Measurements from ENCODE around the gene RYR2. TPM values are rescaled to one million over a fixed set of nuclear protein-coding genes. Genes with fewer than 3 reads are reported as not detected.

RYR2 gene
- total RNA-seq, 1 experiment from 2014 or later, result 0.03 TPM

DNA sequence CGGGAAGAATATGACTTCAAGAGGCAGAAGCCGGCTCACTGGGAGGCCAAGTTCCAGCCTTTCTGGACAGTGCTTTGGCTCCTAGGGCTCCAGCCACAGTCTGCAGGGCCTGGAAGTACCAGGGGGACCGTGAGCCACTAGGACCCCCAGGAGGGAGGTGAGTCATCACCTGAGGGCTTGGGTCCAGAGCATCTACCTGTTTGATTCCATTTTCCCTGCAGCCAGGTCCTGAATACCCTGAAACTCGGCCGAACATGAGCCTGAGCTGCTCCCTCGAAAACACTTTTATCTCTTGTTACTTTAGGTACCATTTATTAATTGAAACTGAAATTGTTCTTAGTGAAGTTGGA lies 164.1 kb downstream of the RYR2 start:
- BruUV-seq (replicated peaks), result no TSS peak
- Histone ChIP-seq H3K27ac (ENCODE audit: low read length) (no peak overlapping the region), H3K4me1 (ENCODE audit: control insufficient read depth, insufficient read depth, low read length) (no peaks in the 10 kb centered on the region), H3K36me3 (ENCODE audit: control insufficient read depth, insufficient read depth, low read length) (no peaks in the 10 kb centered on the region), H3K4me3 (ENCODE audit: low read depth in 2 of 2, low read length in 2 of 2) (no peak overlapping the region), H3K27me3 (ENCODE audit: control insufficient read depth, insufficient read depth, low read length) (no peaks in the 10 kb centered on the region), H3K9me3 (ENCODE audit: control insufficient read depth, insufficient read depth, low read depth, low read length) (no peaks in the 10 kb centered on the region)
- ATAC-seq (no peak), DNase-seq (ENCODE audit: low read depth, low spot score) (no peak)
- CTCF ChIA-PET, result no interaction called here
- POLR2A ChIA-PET, result no interaction called here
- intact Hi-C loops (cut with micrococcal nuclease; ENCODE audit: unreplicated experiment), result no loop called here
- in situ Hi-C loops (cut with HindIII; ENCODE audit: low pct_unique_long_range_greater_than_20kb, low sequenced_read_pairs), result no loop called here
- no peak for TF ChIP-seq REST (IDR thresholded peaks at IDR 0.05; ENCODE audit: insufficient read depth in 1 of 2, low read depth in 2 of 2, low read length in 1 of 2)
- TF ChIP-seq, protein P1, sequence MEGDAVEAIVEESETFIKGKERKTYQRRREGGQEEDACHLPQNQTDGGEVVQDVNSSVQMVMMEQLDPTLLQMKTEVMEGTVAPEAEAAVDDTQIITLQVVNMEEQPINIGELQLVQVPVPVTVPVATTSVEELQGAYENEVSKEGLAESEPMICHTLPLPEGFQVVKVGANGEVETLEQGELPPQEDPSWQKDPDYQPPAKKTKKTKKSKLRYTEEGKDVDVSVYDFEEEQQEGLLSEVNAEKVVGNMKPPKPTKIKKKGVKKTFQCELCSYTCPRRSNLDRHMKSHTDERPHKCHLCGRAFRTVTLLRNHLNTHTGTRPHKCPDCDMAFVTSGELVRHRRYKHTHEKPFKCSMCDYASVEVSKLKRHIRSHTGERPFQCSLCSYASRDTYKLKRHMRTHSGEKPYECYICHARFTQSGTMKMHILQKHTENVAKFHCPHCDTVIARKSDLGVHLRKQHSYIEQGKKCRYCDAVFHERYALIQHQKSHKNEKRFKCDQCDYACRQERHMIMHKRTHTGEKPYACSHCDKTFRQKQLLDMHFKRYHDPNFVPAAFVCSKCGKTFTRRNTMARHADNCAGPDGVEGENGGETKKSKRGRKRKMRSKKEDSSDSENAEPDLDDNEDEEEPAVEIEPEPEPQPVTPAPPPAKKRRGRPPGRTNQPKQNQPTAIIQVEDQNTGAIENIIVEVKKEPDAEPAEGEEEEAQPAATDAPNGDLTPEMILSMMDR (IDR thresholded peaks at IDR 0.05), result no peak
- TF ChIP-seq POLR2AphosphoS5 (IDR thresholded peaks at IDR 0.05; ENCODE audit: low read depth, low read length), result no peak
- TF ChIP-seq TCF7L2 (IDR thresholded peaks at IDR 0.05; ENCODE audit: low read depth, low read length), result no peak
- no peak for TF ChIP-seq SIN3A (IDR thresholded peaks at IDR 0.05; ENCODE audit: borderline replicate concordance, insufficient read depth, low read depth, low read length)

DNA sequence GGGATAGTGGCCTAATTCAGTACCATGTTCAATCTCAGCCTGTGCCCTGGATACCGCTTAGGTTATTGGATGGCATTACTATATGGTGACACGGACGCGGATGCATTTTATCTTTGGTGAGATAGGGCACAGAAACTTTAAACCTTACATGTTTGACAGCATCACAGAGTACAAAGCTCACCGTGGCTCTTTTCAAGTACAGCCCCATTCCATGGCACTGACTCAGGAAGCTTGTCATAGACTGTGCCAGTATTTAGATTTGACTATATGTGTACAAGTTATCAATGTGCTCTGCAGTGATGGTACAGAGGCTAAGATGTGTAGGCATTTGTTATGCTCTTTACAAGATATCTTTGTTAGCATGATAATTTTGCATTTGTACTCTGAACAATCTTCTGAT lies 169.0 kb downstream of the RYR2 start:
- TF ChIP-seq TCF7L2 (IDR thresholded peaks at IDR 0.05; ENCODE audit: low read depth, low read length) (no peak), REST (IDR thresholded peaks at IDR 0.05; ENCODE audit: insufficient read depth in 1 of 2, low read depth in 2 of 2, low read length in 1 of 2) (no peak), POLR2AphosphoS5 (IDR thresholded peaks at IDR 0.05; ENCODE audit: low read depth, low read length) (no peak), SIN3A (IDR thresholded peaks at IDR 0.05; ENCODE audit: borderline replicate concordance, insufficient read depth, low read depth, low read length) (no peak)
- TF ChIP-seq, protein P1 (IDR thresholded peaks at IDR 0.05), result no peak
- POLR2A ChIA-PET, result no interaction called here
- ATAC-seq, result peak; percentile 45; the same call in 1 of the 2 replicates
- H3K4me1 ChIP-seq (ENCODE audit: control insufficient read depth, insufficient read depth, low read length), result no peaks in the 10 kb centered on the region
- no peaks in the 10 kb centered on the region for H3K36me3 ChIP-seq (ENCODE audit: control insufficient read depth, insufficient read depth, low read length)
- BruUV-seq (replicated peaks), result no TSS peak
- H3K4me3 ChIP-seq (ENCODE audit: low read depth in 2 of 2, low read length in 2 of 2), result no peak overlapping the region
- CTCF ChIA-PET, result interaction anchor here (0.6 kb wide), 1 partner anchor 381 kb away, joined by 3 read pairs; no protein-coding TSS in a partner anchor
- H3K27ac ChIP-seq (ENCODE audit: low read length), result no peak overlapping the region
- intact Hi-C loops (cut with micrococcal nuclease; ENCODE audit: unreplicated experiment), result no loop called here
- no peaks in the 10 kb centered on the region for H3K9me3 ChIP-seq (ENCODE audit: control insufficient read depth, insufficient read depth, low read depth, low read length)
- no peaks in the 10 kb centered on the region for H3K27me3 ChIP-seq (ENCODE audit: control insufficient read depth, insufficient read depth, low read length)
- DNase-seq (ENCODE audit: low read depth, low spot score), result no peak
- in situ Hi-C loops (cut with HindIII; ENCODE audit: low pct_unique_long_range_greater_than_20kb, low sequenced_read_pairs), result no loop called here

Measured in Panc1 (cell line).